Epithelial cell of proximal tubule (primary cell): ENCODE results near the gene FAM163B. TPM values are rescaled to one million over a fixed set of nuclear protein-coding genes. Genes with fewer than 3 reads are reported as not detected.

Experiments used
- DNase-seq: peaks from one replicate; pipeline ENCODE4 v3.0.0-alpha.2; 2011; ENCODE audit warnings: low read depth
- H3K4me3 ChIP-seq: 2 replicates; pipeline ENCODE4 v1.5.1; 2011; ENCODE audit warnings: low read depth, mild to moderate bottlenecking, low read length
- CTCF ChIP-seq: conservative IDR thresholded peaks from 2 replicates; pipeline ENCODE4 v1.5.1; 2012; ENCODE audit warnings: low read depth, mild to moderate bottlenecking, low read length
- total RNA-seq: library from RNA; depleted of rRNA; stranded (reverse); fragments of >200 nt; gene quantifications from 2 replicates; pipeline ENCODE4 v1.2.3, GENCODE V29; 2015

The FAM163B gene
- total RNA-seq, 1 donor from 2014 or later, result not detected

GRCh38 chr9:133582501-133583045, 26.6 kb downstream of the FAM163B start:
- DNase-seq, result no peak
- H3K4me3 ChIP-seq, result no peak overlapping the region
- no peak for TF ChIP-seq CTCF

GRCh38 chr9:133581513-133582343, 27.5 kb downstream of the FAM163B start:
- no peak for TF ChIP-seq CTCF
- no peak for DNase-seq
- no peak overlapping the region for H3K4me3 ChIP-seq

GRCh38 chr9:133581011-133581410, 28.2 kb downstream of the FAM163B start:
- DNase-seq, result no peak
- no peak overlapping the region for H3K4me3 ChIP-seq
- no peak for TF ChIP-seq CTCF

GRCh38 chr9:133580419-133580738, 28.8 kb downstream of the FAM163B start:
- no peak for DNase-seq
- no peak overlapping the region for H3K4me3 ChIP-seq
- no peak for TF ChIP-seq CTCF

- no peak for DNase-seq
- no peak for TF ChIP-seq CTCF
- no peak overlapping the region for H3K4me3 ChIP-seq
Measured at GRCh38 chr9:133579601-133580418, 29.4 kb downstream of the FAM163B start.

- no peak for DNase-seq
- no peak overlapping the region for H3K4me3 ChIP-seq
- no peak for TF ChIP-seq CTCF
Measured at GRCh38 chr9:133578524-133579441, 30.4 kb downstream of the FAM163B start.
